HT1080 (cell line): ENCODE data around the gene WDR90. TPM values are rescaled to one million over a fixed set of nuclear protein-coding genes. Genes with fewer than 3 reads are reported as not detected.
"Not testable (repeated sequence)": the region's sequence is repeated elsewhere in the genome, so short reads cannot be mapped to it uniquely, and the experiment has no call there.

ENCODE experiments used
- DNase-seq: peaks from one replicate; pipeline ENCODE4 v3.0.0-alpha.2; 2015; ENCODE audit warnings: low read depth
- total RNA-seq: library from RNA; depleted of rRNA; stranded (reverse); fragments of >200 nt; shearing (Covaris generic); gene quantifications from 2 replicates; pipeline ENCODE4 v1.2.3, GENCODE V29; 2014

Gene WDR90
- total RNA-seq, 1 experiment from 2014 or later, result 27.0 TPM

- DNase-seq, result no peak
Observed at GRCh38 chr16:684961-685696, 36.0 kb downstream of the WDR90 start.

- peak; percentile 41 for DNase-seq
Observed at GRCh38 chr16:685967-686366, 36.8 kb downstream of the WDR90 start.

GRCh38 chr16:686459-687260 lies 37.5 kb downstream of the WDR90 start:
- DNase-seq, result no peak

GRCh38 chr16:687499-687898 lies 38.3 kb downstream of the WDR90 start:
- no peak for DNase-seq

- no peak for DNase-seq
Observed at GRCh38 chr16:689175-689897, 40.2 kb downstream of the WDR90 start.

GRCh38 chr16:691242-691641 lies 42.1 kb downstream of the WDR90 start:
- not testable (repeated sequence) for DNase-seq

GRCh38 chr16:692356-693108 lies 43.4 kb downstream of the WDR90 start:
- DNase-seq, result no peak

GRCh38 chr16:693364-693763 lies 44.2 kb downstream of the WDR90 start:
- no peak for DNase-seq

- DNase-seq, result no peak
Observed at GRCh38 chr16:693766-694165, 44.6 kb downstream of the WDR90 start.

GRCh38 chr16:694187-694862 lies 45.2 kb downstream of the WDR90 start:
- DNase-seq, result no peak

DNA sequence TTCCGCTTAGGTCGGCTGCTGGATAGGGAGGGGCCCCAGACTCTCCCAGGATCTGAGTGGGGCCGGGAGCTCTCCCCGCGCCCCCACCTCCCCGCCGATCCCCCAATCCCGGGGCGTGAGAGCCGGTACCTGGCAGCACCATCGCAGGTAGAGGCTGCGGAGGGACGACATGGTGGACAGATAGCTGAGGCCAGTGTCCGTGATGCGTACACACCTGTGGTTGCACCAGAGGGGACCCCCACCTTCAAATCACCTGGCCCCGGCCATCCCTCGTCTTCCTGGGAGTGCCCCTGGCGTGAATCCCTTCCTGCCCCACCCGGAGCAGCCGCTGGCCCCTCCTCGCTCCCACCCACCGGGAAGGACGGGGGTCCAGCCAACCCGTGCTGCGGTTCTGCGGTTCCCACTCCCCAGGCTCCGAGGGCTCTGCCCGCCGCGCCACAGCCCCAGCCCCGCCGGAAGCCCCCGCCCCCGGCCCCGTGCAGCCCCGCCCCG lies 45.7 kb downstream of the WDR90 start:
- DNase-seq, result no peak

- no peak for DNase-seq
Observed at GRCh38 chr16:695355-696089, 46.4 kb downstream of the WDR90 start.

GRCh38 chr16:698911-699671 lies 49.9 kb downstream of the WDR90 start:
- no peak for DNase-seq

- no peak for DNase-seq
Observed at GRCh38 chr16:700684-701584, 51.8 kb downstream of the WDR90 start.

DNA sequence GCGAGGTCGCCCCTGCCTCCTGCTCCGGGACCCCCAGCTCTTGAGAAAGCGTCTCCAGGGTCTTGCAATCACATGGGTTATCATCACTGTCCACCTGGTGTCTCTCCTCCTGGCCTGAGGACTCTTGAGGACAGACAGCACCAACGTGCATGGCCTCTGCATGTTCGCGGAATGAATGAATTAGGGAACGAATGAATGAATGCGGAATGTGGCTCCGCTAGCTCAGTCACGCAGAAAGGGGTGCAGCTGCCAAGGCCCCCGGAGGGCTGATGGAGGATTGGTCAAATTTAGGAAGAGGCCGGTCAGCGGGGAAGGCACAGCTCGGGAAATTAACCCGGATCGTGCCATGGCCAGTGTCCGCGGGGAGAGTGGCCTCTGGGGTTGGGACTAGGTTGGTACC lies 53.2 kb downstream of the WDR90 start:
- no peak for DNase-seq

DNA sequence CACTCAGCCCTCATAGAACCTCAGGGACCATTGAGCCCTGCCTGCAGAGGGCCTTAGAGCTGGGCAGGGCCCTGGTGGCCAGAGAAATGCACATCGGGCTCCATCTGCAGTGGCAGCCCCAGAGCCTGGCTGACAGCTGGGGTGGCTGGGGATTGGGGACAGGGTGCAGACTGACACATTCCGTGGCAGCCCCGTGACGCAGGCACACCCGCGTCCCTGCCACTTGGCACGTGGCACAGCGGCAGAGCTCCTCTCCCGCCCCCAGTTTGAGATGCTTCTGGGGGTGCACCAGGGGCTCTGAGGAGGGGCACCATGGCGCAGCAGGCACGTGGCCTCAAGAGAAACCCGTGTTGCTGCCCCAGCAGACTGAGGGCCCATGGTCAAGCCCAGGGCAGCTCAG lies 54.2 kb downstream of the WDR90 start:
- no peak for DNase-seq

DNA sequence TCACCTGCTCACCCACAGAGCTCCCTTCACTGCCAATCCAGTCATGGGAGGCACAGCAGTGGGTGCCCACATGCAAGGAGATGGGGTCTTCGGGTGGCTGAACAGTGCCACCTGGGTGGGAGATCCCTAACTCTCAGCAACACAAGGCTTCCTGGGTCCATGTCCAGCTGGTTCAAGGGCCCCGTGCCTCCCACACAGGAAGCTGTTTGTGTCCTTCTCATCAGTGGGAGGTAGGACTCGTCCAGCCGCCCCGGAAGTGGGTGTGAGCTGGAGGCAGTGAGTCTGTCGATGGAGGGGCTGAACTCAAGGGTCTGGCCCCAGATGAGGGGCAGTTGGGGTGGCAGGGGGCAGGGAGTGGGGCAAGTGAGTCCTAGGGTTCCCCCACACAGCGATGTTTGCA lies 54.9 kb downstream of the WDR90 start:
- DNase-seq, result no peak
